ENCODE data around the gene AP2A2.
"Not testable (repeated sequence)": the region's sequence is repeated elsewhere in the genome, so short reads cannot be mapped to it uniquely, and the experiment has no call there.

Gene AP2A2

DNA sequence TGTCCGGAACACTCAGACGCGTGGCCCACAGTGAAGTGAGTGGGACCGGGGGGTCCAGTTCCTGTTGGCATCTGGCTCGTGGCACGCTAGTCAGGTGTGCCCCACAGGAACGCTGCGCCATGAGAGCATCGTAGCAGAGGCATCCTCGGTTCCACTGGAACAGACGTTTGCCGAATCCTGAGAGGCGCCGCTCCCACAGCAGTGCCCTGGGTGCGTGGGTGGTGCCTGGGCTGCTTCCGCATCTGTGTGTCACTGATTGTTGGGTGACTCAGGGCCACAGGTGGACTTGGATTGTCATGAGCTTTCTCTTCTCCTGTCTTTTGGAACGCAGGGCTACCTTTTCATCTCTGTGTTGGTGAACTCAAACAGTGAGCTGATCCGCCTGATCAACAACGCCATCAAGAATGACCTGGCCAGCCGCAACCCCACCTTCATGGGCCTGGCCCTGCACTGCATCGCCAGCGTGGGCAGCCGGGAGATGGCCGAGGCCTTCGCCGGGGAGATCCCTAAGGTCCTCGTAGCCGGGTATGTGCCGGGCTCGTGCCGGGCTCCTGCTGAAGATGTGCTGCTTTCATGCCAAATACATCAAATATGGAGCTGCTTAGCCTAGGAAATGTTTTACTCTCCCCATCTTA is 46.2 kb downstream of the AP2A2 start:
- no peak for DNase-seq (ENCODE audit: low read depth)
- no peak for TF ChIP-seq CTCF (IDR thresholded peaks at IDR 0.05; ENCODE audit: low read length, missing control alignments)
- no peak overlapping the region for H3K4me3 ChIP-seq (replicated peaks; ENCODE audit: low read depth, low read length)

GRCh38 chr11:972523-973211 is 47.0 kb downstream of the AP2A2 start:
- DNase-seq (ENCODE audit: low read depth): no peak
- H3K4me3 ChIP-seq (replicated peaks; ENCODE audit: low read depth, low read length): no peak overlapping the region
- TF ChIP-seq CTCF (IDR thresholded peaks at IDR 0.05; ENCODE audit: low read length, missing control alignments): no peak

GRCh38 chr11:973237-973636 is 47.6 kb downstream of the AP2A2 start:
- no peak overlapping the region for H3K4me3 ChIP-seq (replicated peaks; ENCODE audit: low read depth, low read length)
- TF ChIP-seq CTCF (IDR thresholded peaks at IDR 0.05; ENCODE audit: low read length, missing control alignments): no peak
- DNase-seq (ENCODE audit: low read depth): no peak

GRCh38 chr11:975376-975775 is 49.7 kb downstream of the AP2A2 start:
- not testable (repeated sequence) for H3K4me3 ChIP-seq (replicated peaks; ENCODE audit: low read depth, low read length)

DNA sequence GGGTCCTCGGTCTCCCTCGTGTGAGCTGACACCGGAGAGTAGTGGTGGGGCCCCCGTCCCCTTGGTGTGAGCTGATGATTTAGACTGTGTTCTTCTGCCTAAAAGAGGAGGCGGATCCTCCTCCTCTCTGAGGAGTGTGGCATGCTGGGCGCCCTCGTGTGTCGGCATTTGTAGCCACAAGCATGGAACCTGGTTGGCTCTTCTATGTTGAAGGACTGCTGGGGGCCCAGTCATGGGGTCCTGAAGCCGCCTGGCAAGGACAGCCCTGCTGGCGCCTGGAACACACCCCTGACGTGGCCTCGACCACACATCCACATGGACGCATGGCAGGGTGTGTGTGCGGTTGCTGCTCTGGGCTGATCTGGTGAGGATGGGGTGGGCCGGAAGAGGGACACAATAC is 50.2 kb downstream of the AP2A2 start:
- no peak overlapping the region for H3K4me3 ChIP-seq (replicated peaks; ENCODE audit: low read depth, low read length)
- peak; percentile 25 for TF ChIP-seq CTCF (IDR thresholded peaks at IDR 0.05; ENCODE audit: low read length, missing control alignments)
- peak; percentile 44 for DNase-seq (ENCODE audit: low read depth)

More at GRCh38 chr11:975376-975775, 49.7 kb downstream of the AP2A2 start:
- DNase-seq (ENCODE audit: low read depth): not testable (repeated sequence)

- DNase-seq (ENCODE audit: low read depth): peak; percentile 23
- no peak for TF ChIP-seq CTCF (IDR thresholded peaks at IDR 0.05; ENCODE audit: low read length, missing control alignments)
- H3K4me3 ChIP-seq (replicated peaks; ENCODE audit: low read depth, low read length): no peak overlapping the region
These were observed 50.9 kb downstream of the AP2A2 start for GRCh38 chr11:976431-977160.

Measured in fibroblast of pulmonary artery (primary cell).